Pericardium fibroblast (primary cell): ENCODE results near the gene ZNF446. TPM values are rescaled to one million over a fixed set of nuclear protein-coding genes. Genes with fewer than 3 reads are reported as not detected.

ENCODE experiments used
- total RNA-seq: library from RNA; depleted of rRNA; stranded (reverse); fragments of >200 nt; gene quantifications from 2 replicates; pipeline ENCODE4 v1.2.3, GENCODE V29; 2015

ZNF446 gene
- total RNA-seq = 14.0 and 15.7 TPM in 2 replicates

DNA sequence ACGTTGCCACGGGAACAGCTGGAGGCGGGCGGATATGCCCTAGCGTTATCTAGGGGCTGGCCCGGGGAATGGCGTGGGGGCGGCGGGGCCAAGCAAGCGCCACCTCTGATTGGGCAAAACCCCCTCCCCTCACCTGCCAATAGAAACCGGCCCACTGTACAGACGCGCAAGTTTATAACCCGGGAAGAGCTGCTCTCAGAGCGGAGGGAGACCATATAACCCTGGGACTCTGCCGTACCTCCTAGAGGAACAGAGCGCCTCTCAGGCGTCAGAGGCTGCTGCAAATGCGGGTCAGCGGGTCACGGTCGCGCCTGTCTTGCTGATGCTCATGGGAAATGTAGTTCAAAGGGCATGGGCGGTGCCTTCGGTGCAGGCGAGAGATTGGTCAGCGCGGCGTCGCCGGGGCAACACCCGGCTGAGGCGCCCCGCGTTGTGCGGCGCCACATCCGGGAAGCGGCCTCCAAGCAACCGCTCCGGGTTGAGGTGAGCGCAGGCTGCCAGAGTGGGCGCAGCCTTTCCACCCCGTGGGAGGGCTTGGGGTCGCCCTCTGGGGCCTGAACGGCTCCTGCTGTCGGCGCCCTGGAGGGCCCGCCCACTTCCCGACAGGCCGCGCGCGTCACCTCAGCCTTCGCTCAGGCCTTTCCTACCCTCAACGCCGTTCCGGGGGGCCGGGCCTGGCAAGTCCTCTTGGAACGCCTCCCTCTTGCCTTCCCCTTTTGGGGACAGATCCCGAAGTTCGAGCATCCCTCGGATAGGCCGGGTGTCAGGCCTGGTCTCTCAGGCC, at the start of gene ZNF446:
Gene ZNF446 (plus strand): TSS at position 639 of the 784 bp plus-strand sequence. CDS start 867 bp downstream, outside the sequence.

DNA sequence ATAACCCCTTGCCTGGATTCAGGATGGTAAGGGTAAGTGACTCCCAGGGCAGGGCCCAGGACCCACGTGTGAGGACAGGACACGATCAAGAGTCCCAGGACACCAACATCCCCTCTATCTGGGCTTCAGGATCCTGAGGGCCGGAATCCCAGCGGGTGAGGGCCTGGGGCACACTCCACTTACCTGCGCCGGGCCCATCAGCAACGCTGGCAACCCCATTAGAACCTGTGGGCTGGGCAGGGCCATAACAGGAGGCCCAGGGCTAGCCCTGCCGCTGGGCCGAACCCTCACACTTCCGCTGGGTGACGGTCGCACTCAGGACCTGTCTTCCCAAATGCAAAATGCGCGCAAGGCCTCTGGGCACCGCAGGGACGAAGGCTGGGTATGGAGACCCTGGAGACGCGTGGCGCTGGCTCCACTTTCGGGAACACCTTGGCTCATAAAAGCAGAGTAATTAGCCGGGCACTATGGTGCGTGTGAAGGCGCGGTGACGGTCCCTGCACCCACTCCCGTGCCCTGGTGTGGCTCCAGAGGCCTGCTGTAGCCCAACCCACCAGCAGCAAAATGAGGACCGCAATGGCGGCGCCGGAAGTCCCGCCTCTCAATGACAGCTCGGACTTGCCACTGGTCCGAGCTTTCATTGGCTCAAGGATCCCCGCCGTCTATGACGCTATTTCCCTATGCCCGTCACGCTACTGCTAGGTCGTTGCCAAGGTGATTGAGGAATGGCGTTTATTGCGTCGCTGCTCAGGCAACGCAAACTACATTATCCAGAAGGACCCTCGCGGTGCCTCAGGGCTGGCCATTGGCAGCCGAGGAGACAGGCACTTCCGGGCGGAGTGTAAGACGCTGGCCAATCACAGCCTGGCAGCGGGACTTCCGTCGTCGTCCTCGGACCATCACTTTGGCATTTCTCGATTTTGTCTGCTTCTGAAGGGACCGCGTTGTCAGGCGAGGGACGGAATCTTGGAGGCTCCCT, 36.3 kb upstream of the ZNF446 start, which contains the start of gene ZNF132:
Gene ZNF132 (minus strand): TSS at position 578 of the 979 bp plus-strand sequence. CDS start 332 bp downstream, at position 246.

DNA sequence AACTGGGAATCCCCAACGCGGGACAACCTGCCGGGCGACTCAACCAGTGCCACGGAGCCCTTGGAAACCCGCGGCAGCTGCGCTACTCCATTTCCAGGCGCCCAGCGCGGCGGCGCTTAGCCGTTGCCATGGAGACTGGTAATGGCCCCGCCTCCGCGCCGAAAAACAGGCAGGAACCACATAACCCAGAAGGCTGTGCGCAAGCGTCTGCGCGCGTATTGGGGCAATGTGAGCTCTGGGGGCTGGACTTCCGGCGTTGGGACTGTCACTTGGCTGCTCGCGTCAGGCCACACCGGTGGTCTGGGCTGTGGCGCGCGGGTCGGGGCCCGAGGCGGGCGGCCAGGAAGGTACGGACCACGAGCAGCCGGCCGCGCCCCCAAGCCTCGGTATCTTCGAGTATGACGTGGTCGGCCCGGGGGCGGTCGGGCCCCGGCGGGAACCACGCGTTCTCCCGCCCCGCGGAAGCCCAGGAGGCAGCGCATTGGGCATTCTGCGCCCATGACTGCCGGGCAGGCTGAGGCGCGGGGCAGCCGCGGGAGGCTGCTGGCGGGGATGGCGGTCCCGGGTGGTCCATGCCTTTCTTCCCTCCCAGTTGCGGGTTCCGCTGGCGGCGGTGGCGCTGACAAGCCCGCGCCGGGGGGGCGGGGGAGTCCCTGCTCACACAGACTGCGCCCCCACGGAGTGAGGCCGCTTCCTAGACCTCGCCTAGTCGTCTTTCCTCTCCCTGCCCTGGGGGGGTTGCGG, 24.6 kb upstream of the ZNF446 start, which contains the start of gene ZNF324B:
Gene ZNF324B (plus strand): TSS at position 265 of the 744 bp plus-strand sequence. CDS start 2,080 bp downstream, outside the sequence.

DNA sequence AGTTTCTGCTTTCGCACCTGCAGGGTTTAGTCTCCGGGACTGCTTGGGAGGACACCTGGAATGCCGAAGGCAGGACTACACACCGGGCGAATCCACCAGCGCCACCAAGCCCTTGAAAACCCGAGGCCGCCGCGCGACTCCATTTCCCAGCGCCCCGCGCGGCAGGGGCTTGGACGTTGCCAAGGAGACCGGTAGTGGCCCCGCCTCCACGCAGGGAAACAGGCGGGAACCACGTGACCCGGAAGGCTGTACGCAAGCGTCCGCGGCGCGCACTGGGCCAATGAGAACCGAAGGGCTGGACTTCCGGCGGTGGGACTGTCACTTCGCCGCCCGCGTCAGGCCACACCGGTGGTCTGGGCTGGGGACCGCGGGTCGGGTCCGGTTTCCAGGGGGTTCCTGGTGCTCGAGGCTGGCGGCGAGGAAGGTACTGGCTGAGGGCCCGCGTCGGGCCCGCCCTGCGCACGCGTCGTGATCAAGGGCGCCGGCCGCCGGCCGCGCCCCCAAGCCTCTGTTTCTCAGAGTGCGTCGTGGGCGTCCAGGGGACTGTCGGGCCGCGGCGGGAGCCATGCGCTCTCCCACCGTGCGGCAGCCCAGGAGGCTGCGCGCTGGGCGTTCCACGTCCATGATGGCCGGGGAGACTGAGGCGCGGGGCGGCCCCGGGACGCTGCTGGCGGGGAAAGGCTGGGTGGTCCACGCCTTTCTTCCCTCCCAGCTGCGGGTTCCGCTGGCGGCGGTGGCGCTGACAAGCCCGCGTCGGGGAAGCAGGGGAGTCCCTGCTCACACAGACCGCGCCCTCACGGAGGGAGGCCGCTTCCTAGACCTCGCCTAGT, 9.2 kb upstream of the ZNF446 start, which contains the start of gene ZNF324:
Gene ZNF324 (plus strand): TSS at position 321 of the 830 bp plus-strand sequence. CDS start 2,106 bp downstream, outside the sequence.

DNA sequence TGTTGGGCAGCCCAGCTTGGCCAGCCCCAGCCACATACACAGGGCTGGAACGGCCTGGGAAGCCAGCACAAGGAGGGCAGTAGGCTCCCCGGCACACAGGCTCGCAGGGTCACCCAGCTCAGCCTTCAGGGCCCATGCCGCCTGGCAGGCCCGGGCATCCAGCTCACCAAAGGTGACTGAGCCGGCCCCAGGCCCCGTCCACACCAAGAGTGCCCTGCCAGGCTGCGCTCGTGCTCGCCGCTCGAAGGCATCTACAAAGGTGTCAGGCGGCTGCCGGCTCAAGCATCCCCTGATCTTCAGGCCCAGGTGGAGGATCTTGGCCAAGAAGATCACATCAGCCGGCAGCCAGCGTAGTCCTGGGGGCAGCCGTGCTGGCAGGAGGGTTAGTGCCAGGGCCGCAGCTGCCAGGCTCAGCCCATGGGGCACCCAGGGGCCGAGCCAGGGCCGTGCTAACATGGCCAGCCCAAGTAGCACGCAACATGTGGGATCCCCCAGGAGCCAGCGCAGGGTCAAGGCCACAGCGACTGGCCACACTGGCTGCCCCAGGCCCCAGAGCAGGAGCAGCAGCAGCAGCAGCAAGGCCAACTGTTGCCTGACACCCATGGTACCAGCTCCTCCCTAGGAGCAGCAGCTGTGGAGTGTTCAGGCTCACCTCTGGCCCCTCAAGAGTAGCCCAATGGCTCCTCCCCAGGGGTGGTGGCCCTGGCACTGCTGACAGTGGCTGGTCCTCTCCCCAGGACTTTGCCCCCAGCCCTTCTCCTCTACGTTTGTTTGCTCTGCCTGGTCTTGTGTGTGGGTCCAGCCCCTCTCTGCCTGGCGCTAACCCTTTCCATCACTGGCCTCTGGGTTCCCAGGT, 35.4 kb downstream of the ZNF446 start, which contains the start of gene SLC27A5:
Gene SLC27A5 (minus strand): TSS at position 640 of the 856 bp plus-strand sequence. CDS start 37 bp downstream, at position 603.

DNA sequence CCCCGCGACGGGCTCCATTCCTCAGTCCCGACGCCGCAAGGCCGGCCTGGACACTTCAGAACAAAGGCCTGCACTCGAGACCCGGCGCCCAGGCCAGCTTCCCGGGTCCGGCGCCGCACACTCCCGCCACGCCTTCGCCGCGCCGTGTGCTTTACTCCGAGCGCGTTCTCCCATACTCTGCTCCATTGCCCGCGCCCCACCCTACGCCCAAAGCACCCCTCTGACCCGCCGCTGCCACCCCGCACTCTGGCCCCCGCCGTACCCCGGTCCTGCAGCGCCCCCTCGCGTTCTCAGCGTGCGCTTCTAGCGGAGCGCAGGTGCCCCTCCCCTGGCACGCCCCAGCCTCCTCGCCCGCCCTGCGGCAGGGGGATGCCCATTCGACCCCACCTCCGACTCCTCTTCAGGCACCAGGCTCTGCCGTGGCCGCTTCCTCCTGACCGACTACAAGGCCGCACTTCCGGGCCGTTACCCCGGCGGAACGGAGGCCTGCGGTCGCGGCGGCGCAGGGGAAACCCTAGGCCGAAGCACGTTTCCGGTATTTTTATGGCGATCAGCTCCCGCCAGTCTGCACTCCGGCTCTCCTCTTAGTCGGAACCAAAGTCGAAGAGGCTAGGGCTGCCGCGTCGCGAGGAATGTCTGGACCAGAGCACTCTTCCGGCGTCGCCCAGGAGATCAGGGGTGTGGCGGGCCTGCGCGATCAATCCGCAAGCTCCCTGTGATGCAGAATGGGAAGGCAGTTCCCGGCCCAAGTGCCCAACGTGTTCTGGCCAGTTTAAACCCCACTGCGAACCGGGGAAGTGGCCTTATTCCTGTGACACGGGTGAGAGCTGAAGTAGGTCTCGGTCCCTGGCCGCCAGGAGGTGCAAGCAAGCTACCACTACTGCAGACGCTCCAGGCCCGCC, 43.5 kb downstream of the ZNF446 start, which contains the start of gene ZBTB45:
Gene ZBTB45 (minus strand): TSS at position 456 of the 902 bp plus-strand sequence. CDS start 2,137 bp downstream, outside the sequence.

Other genes starting within 250 kb of the ZNF446 start
- gene ZNF544, start 247.4 kb upstream of the ZNF446 start, total RNA-seq = 21.0 and 23.2 TPM in 2 replicates
- 4.3 and 6.6 TPM in 2 replicates for gene ZNF8, start 197.4 kb upstream of the ZNF446 start, total RNA-seq
- gene ERVK3-1, start 171.0 kb upstream of the ZNF446 start, total RNA-seq = 34.7 and 40.5 TPM in 2 replicates
- gene ZSCAN22, start 149.4 kb upstream of the ZNF446 start, total RNA-seq = 1.9 and 2.0 TPM in 2 replicates
- gene A1BG, start 122.9 kb upstream of the ZNF446 start, total RNA-seq = 16.1 and 31.5 TPM in 2 replicates
- 0.17 and 0.47 TPM in 2 replicates for gene ZNF497, start 113.6 kb upstream of the ZNF446 start, total RNA-seq
- 3.3 and 7.1 TPM in 2 replicates for gene ZNF837, start 95.3 kb upstream of the ZNF446 start, total RNA-seq
- gene RPS5, start 89.1 kb upstream of the ZNF446 start, total RNA-seq = 2,866 and 3,935 TPM in 2 replicates
- 0.09 TPM in 1 of 2 replicates, not detected in the other for gene RNF225, start 80.7 kb upstream of the ZNF446 start, total RNA-seq
- gene ZNF584, start 67.7 kb upstream of the ZNF446 start, total RNA-seq = 9.0 and 18.3 TPM in 2 replicates
- 3.8 and 4.4 TPM in 2 replicates for gene ZNF132, start 36.2 kb upstream of the ZNF446 start, total RNA-seq
- 6.2 and 7.1 TPM in 2 replicates for gene ZNF324B, start 24.7 kb upstream of the ZNF446 start, total RNA-seq
- 9.4 and 10.4 TPM in 2 replicates for gene ZNF324, start 9.3 kb upstream of the ZNF446 start, total RNA-seq
- gene SLC27A5, start 35.6 kb downstream of the ZNF446 start, total RNA-seq = 2.8 and 3.0 TPM in 2 replicates
- gene ZBTB45, start 43.5 kb downstream of the ZNF446 start, total RNA-seq = 15.2 and 15.5 TPM in 2 replicates
- gene TRIM28, start 67.7 kb downstream of the ZNF446 start, total RNA-seq = 231 and 262 TPM in 2 replicates
- 106 and 140 TPM in 2 replicates for gene CHMP2A, start 78.8 kb downstream of the ZNF446 start, total RNA-seq
- 22.0 and 27.4 TPM in 2 replicates for gene UBE2M, start 82.3 kb downstream of the ZNF446 start, total RNA-seq
- gene MZF1, start 97.0 kb downstream of the ZNF446 start, total RNA-seq = 11.6 and 18.3 TPM in 2 replicates